Hepatocyte (in vitro differentiated cells): ENCODE measurements around the gene SKA3. TPM values are rescaled to one million over a fixed set of nuclear protein-coding genes. Genes with fewer than 3 reads are reported as not detected.
"Not testable (repeated sequence)": the region's sequence is repeated elsewhere in the genome, so short reads cannot be mapped to it uniquely, and the experiment has no call there.

ENCODE experiments used
- DNase-seq: peaks from one replicate; pipeline ENCODE4 v3.0.0-alpha.2; 2016; ENCODE audit warnings: low spot score
- H2AFZ ChIP-seq: fragments of 200-600 bp; sonication (generic); 2 replicates; pipeline ENCODE4 v1.6.0; 2016; ENCODE audit warnings: antibody characterized with exemption, mild to moderate bottlenecking
- H3K27ac ChIP-seq: fragments of 200-600 bp; sonication (generic); 2 replicates; pipeline ENCODE4 v1.5.1; 2016; ENCODE audit warnings: mild to moderate bottlenecking
- H3K27me3 ChIP-seq: fragments of 200-600 bp; sonication (generic); 2 replicates; pipeline ENCODE4 v1.6.1; 2016
- H3K36me3 ChIP-seq: fragments of 200-600 bp; sonication (generic); replicated peaks from 2 replicates; pipeline ENCODE4 v1.5.1; 2016; ENCODE audit warnings: low read depth; ENCODE audit not compliant: insufficient read depth
- H3K4me1 ChIP-seq: fragments of 200-600 bp; sonication (generic); 2 replicates; pipeline ENCODE4 v1.5.1; 2016; ENCODE audit warnings: mild to moderate bottlenecking, moderate library complexity; ENCODE audit not compliant: insufficient read depth
- H3K4me2 ChIP-seq: fragments of 200-600 bp; sonication (generic); 2 replicates; pipeline ENCODE4 v1.6.0; 2016
- H3K4me3 ChIP-seq: fragments of 200-600 bp; sonication (generic); 2 replicates; pipeline ENCODE4 v1.5.1; 2016; ENCODE audit warnings: mild to moderate bottlenecking
- H3K79me2 ChIP-seq: fragments of 200-600 bp; sonication (generic); 2 replicates; pipeline ENCODE4 v1.6.0; 2017; ENCODE audit warnings: mild to moderate bottlenecking
- H3K9me2 ChIP-seq: fragments of 200-600 bp; sonication (generic); replicated peaks from 2 replicates; pipeline ENCODE4 v1.6.0; 2017; ENCODE audit warnings: mild to moderate bottlenecking; ENCODE audit not compliant: insufficient read depth
- H3K9me3 ChIP-seq: fragments of 200-600 bp; sonication (generic); 2 replicates; pipeline ENCODE4 v1.5.1; 2016; ENCODE audit warnings: low read depth, mild to moderate bottlenecking
- H4K20me1 ChIP-seq: fragments of 200-600 bp; sonication (generic); 2 replicates; pipeline ENCODE4 v1.6.0; 2016; ENCODE audit warnings: mild to moderate bottlenecking; ENCODE audit not compliant: insufficient read depth, poor library complexity, severe bottlenecking
- CTCF ChIP-seq: fragments of 200-600 bp; sonication (generic); IDR thresholded peaks from 2 replicates; pipeline ENCODE4 v1.5.1; 2016; ENCODE audit warnings: antibody characterized with exemption, mild to moderate bottlenecking; ENCODE audit not compliant: poor library complexity
- EZH2 ChIP-seq: fragments of 200-600 bp; sonication (generic); IDR thresholded peaks from 2 replicates; pipeline ENCODE4 v1.6.1; 2016; ENCODE audit warnings: antibody characterized with exemption, mild to moderate bottlenecking, borderline replicate concordance
- EZH2phosphoT487 ChIP-seq: fragments of 200-600 bp; sonication (generic); IDR thresholded peaks from one replicate; pipeline ENCODE4 v1.6.1; 2018; ENCODE audit warnings: antibody characterized with exemption, mild to moderate bottlenecking, low read depth, moderate library complexity; ENCODE audit not compliant: unreplicated experiment, severe bottlenecking
- WGBS: methylation state at CpG from one replicate; pipeline ENCODE4 v1.1.6; 2016; ENCODE audit warnings: low lambda C conversion rate; ENCODE audit errors: missing lambda C conversion rate; 5-methylcytosine and 5-hydroxymethylcytosine counted together
- polyA plus RNA-seq: library from polyadenylated mRNA; unstranded; fragments of >200 nt; fragmentation: Nextera tagmentation; extraction: Ambion mirVana; gene quantifications from 2 replicates; pipeline ENCODE4 v1.2.1, GENCODE V29; 2016
- total RNA-seq: library from RNA; depleted of rRNA; stranded (reverse); fragments of >200 nt; gene quantifications from 2 replicates; pipeline ENCODE4 v1.2.3, GENCODE V29; 2014

SKA3 gene
- total and polyA plus RNA-seq, 2 experiments from 2014 or later = 4.9 to 5.6 TPM

- TF ChIP-seq CTCF (no peak), EZH2 (no peak), EZH2phosphoT487 (no peak)
- 81% methylated on average over 7 of the region's 7 CpGs for WGBS
- Histone ChIP-seq H3K27ac (no peak overlapping the region), H3K4me3 (no peak overlapping the region), H3K27me3 (no peaks in the 10 kb centered on the region), H3K79me2 (no peaks in the 10 kb centered on the region), H3K36me3 (no peaks in the 10 kb centered on the region), H3K4me2 (no peak overlapping the region), H3K9me2 (no peaks in the 10 kb centered on the region), H4K20me1 (no peaks in the 10 kb centered on the region), H3K9me3 (no peaks in the 10 kb centered on the region), H2AFZ (no peak overlapping the region), H3K4me1 (no peaks in the 10 kb centered on the region)
- no peak for DNase-seq
These were observed 35.9 kb upstream of the SKA3 start for GRCh38 chr13:21212138-21212775.

- WGBS = 90% methylated on average over 3 of the region's 3 CpGs
- no peaks in the 10 kb centered on the region for H3K27me3 ChIP-seq
- no peak overlapping the region for H3K4me3 ChIP-seq
- TF ChIP-seq CTCF (no peak), EZH2 (no peak)
- H3K27ac ChIP-seq = no peak overlapping the region
- DNase-seq = no peak
- no peaks in the 10 kb centered on the region for H3K4me1 ChIP-seq
- no peaks in the 10 kb centered on the region for H3K79me2 ChIP-seq
- H3K9me2 ChIP-seq = no peaks in the 10 kb centered on the region
- no peak overlapping the region for H3K4me2 ChIP-seq
- no peaks in the 10 kb centered on the region for H4K20me1 ChIP-seq
- no peaks in the 10 kb centered on the region for H3K9me3 ChIP-seq
- H2AFZ ChIP-seq = no peak overlapping the region
- H3K36me3 ChIP-seq = no peaks in the 10 kb centered on the region
These were observed 32.4 kb upstream of the SKA3 start for GRCh38 chr13:21208652-21209154.

GRCh38 chr13:21202767-21203531 is 26.6 kb upstream of the SKA3 start:
- Histone ChIP-seq H3K4me3 (no peak overlapping the region), H3K9me2 (no peaks in the 10 kb centered on the region), H4K20me1 (no peaks in the 10 kb centered on the region), H3K4me2 (no peak overlapping the region), H2AFZ (no peak overlapping the region), H3K79me2 (no peaks in the 10 kb centered on the region), H3K36me3 (no peaks in the 10 kb centered on the region), H3K27me3 (no peaks in the 10 kb centered on the region), H3K27ac (no peak overlapping the region), H3K9me3 (no peaks in the 10 kb centered on the region), H3K4me1 (no peaks in the 10 kb centered on the region)
- TF ChIP-seq EZH2 (no peak), CTCF (no peak), EZH2phosphoT487 (no peak)
- WGBS = 68% methylated on average over 3 of the region's 3 CpGs
- no peak for DNase-seq

GRCh38 chr13:21201456-21202190 is 25.3 kb upstream of the SKA3 start:
- H3K79me2 ChIP-seq, H3K4me2 ChIP-seq, H3K4me1 ChIP-seq, H3K9me3 ChIP-seq, H3K4me3 ChIP-seq, H3K36me3 ChIP-seq, DNase-seq, H3K9me2 ChIP-seq, H3K27me3 ChIP-seq, H4K20me1 ChIP-seq, H2AFZ ChIP-seq, H3K27ac ChIP-seq: not testable (repeated sequence)

GRCh38 chr13:21198391-21198790 is 22.0 kb upstream of the SKA3 start:
- H3K9me2 ChIP-seq, H3K4me1 ChIP-seq, DNase-seq, H2AFZ ChIP-seq, H3K4me2 ChIP-seq, H3K4me3 ChIP-seq, H3K79me2 ChIP-seq, H3K36me3 ChIP-seq, H3K27ac ChIP-seq, H4K20me1 ChIP-seq, H3K9me3 ChIP-seq, H3K27me3 ChIP-seq: not testable (repeated sequence)
- WGBS = 87% methylated on average over 4 of the region's 4 CpGs
